ENCODE measurements around the gene EXOC8.
"Not testable (repeated sequence)": the region's sequence is repeated elsewhere in the genome, so short reads cannot be mapped to it uniquely, and the experiment has no call there.

Gene EXOC8

DNA sequence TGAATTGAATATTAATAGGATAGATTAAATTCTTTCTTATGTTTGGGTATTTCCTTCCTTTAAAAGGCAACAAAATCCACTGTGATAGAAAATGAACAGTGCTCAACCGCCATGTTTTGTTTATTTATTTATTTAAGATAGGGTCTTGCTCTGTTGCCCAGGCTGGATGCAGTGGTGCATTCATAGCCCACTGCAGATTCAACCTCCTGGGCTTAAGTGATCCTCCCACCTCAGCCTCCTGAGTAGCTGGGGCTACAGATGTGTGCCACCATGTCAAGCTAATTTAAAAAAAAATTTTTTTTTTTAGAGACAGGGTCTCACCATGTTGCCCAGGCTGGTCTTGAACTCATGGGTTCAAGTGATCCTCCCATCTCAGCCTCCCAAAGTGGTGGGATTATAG, 11.2 kb upstream of the EXOC8 start:
- not testable (repeated sequence) for DNase-seq

DNA sequence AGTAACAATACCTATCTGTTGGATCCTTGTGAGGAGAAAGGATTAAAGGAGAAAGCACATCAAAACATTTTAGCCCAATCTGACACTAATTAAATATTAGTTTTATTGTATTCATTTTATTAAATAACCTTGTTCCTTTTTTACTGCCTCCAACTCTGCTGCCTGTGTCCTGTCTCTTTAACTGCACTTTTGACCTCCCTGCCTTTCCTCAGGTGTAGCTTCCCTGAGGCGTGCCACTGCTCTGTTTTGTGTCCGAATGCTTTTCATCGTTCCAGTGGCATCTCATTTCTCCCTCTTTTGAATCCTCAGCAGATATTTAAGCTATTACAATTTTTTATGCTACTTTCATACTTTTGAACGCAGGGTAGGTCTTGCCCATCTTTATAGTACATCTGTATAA, 10.8 kb upstream of the EXOC8 start:
- DNase-seq: no peak

DNA sequence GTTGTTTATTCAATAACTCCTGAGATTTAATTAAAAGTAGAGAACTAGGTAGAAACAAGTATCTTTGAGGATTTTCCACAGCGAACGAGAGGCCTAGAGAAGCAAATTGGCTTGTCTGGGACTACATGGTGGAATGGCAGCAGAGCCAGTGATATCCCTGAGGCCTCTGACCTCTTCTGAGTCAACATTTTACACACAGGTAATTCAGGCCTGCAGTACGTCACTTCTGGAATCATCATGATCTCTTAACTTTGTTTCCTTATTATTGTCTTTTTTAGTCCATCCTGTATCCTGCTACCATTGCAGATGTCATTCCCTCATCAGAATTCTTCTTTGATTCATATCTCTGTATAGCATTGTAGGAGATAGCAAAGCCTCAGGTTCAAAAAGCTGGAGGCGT, 10.3 kb upstream of the EXOC8 start:
- DNase-seq: no peak

DNA sequence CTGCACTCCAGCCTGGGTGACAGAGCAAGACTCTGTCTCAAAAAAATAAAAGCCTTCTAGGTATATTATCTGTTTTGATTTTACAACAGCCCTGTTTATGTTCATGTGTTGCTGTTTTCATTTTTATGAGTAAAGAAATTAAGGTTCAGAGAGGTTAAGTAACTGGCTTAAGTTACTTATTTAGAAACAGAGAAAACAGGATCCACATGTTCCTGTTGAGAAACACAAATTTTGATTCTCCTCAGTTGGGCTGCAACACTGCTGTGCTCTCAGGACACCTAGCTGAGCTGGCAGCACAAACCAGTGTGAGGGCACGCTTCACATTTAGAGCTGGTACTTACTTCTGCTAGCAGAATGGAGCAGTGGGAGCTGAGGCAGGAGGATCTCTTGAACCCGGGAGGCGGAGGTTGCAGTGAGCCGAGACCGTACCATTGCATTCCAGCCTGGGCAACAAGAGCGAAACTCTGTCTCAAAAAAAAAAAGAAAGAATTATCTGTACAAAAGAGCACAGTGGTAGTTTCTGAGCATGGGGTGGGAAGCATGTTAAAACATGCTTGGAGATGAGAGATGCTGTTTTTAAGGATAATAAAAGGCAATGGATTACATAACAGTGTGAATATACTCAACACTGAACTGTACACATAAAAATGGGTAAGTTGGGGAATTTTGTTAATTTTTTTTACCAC, 2.8 kb upstream of the EXOC8 start:
- DNase-seq: no peak

DNA sequence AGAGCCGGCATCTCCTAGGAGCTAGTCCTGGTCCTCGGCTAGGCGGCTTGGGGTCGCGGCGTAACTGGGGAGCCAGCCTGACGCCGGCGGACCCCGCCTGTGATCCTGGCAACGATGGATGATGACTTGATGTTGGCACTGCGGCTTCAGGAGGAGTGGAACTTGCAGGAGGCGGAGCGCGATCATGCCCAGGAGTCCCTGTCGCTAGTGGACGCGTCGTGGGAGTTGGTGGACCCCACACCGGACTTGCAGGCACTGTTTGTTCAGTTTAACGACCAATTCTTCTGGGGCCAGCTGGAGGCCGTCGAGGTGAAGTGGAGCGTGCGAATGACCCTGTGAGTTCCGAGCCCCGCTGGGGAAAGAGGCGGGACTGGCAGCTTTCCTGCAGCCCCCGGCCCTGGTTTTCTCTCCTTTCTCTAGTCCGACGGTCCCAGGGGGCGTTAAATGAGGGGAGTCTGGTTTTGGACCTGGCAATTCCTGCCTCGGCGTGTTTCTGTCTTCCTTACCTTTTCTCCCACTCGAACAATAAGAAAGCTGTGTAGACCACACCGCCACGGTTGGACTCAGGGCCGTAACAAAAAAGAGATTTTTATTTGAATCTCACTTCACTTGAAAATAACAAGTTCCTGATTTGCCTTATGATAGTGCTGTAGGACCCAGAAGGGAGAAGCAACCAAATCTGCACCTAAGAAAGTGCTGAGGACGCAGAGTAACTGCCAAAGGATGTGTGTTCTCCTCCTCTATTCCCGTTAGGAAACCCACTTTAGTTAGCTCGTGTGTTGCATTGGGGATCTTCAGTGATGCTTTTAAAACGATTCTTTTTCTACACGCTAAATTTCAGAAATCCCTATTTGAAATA, 847 bp upstream of the EXOC8 start, which contains the start of gene SPRTN:
SPRTN (plus strand) TSS at position 24 of the 859 bp plus-strand sequence; CDS start at position 115, 91 bp downstream.
- DNase-seq: no peak

DNA sequence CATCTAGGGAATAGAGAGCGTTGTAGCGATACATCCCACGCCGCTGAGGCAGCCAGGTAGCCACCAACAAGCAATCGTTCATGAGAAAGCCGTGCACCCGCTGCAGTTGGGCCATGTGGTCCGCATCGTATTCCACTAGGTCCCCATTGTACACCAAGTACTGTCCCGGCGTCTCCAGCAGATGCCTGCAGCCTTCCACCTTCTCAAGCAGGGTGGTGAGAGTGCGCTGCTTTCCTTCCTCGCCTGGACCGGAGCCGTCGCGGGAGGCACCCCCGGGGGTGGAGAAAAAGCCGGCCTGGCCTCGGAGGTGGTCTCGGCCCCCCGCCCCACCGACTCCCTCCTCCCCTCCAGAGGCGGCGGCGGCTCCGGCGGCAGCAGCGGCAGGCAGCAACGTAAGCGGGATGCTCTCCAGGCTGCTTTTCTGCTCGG, 595 bp downstream of the EXOC8 start:
- no peak for DNase-seq

DNA sequence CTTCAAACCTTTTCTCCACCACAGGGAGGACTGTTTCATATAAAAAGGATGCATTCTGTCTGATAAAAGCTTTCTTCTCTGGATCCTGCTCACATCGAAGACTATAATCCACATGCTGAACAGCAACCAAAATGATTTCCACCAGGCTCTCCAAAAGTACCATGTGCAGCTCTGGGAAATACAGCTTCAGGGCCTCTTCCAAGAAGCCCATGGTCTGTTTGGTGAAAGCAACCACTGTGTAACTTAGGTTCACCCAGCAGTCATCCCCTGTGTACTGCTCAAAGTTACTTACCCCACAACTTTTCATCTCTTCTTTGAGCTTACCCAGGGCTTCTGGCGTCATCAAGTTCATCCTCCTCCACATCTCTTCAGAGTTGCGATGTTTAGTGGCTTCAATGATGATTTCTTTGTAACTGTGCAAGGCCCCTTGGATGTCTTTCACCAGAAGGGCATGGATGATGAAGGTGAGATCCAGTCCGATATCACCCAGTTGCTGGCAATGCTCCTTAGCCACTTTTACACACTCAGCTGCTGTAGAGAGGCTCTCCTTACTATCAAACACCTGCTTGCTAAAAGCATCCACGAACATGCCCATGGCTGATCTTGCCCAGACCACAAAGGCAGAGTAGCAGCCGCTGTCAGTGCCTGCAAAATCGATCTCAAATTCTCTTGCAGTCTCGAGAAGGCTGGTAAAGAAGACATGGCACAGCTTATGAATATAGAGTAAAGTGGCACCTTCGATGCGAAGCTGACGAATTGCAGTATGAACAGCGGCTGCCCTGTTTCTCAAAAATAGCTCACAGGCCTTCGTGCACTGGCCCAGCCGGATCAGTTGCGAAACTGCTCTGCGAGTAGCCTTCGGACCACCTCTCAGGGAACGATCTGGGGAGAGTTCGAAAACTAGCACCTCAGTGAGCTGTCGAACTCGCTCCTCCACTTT, 1.7 kb downstream of the EXOC8 start:
- no peak for DNase-seq

DNA sequence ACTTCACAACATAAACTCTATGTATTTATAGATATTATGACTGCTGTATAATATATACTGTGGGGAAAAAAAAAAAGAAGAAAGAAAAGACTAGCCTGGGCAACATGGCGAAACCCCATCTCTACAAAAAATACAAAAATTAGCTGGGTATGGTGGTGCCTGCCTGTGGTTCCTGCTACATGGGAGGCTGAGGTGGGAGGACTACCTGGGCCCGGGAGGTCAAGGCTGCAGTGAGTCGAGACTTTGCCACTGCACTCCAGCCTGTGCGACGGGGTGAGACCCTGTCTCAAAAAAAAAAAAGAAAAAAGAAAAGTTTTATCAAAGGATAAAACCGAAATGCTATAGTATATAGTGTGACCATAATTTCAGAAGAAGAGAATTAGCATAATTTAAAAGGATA, 2.7 kb downstream of the EXOC8 start:
- DNase-seq: no peak

DNA sequence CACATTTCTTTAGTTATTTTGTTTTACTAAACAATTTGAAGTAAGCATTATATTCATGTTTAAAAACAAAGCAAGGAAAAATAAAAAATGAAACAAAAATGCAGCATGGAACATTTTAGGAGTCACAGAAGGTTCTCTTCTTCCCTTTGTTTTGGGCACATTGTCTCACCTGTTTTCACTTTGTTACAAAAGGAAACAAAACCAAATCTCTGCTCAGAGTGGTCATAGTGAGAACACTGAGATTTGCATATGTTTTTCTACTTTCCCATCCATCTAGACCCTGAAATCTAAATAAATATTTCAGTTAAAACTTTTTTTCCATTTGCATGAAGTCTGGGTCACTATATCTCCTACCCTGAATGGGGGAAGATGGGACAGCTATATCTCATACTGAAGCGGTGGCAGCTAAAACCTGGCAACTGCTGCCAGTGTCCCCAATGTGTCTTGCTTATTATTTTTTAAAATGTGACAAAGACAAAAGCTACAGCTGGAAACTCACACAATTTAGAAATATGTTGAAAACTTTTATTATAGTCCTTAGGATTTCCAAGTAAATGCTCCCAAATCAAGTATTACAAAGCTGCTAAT, 3.5 kb downstream of the EXOC8 start:
- no peak for DNase-seq

DNA sequence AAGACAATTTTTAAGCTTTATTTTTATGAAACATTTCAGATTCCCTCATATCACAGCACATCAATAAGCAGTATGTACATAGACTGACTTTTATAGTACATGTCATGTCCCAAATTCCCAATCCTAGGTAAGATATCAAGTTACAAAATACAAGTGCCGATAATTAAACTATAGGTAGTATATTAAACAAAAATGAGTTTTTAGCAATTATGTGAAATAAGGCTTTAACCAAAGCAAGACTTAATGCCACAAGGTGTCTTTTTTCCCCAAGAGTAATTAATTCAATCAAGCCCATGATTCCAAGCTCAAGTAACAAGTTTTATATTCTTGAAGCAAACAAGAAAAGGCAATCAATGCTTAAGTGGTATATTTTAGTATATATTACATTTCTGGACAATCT, 4.9 kb downstream of the EXOC8 start:
- DNase-seq: no peak

DNA sequence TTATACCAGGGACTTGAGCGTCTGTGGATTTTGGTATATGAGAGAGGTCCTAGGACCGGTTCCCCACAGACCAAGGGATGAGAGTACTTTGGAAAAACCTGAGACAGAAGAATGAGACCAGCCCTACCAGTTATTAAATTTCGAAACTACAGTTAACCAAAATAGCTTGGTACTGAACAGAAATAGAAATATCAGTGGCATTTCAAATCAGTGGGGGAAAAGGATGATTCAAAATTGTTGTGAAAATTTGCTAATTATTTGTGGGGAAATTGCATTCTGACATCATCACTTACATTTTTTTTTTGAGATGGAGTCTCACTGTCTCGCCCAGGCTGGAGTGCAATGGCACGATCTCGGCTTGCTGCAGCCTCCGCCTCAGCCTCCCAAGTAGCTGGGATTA, 8.2 kb downstream of the EXOC8 start:
- DNase-seq: no peak

DNA sequence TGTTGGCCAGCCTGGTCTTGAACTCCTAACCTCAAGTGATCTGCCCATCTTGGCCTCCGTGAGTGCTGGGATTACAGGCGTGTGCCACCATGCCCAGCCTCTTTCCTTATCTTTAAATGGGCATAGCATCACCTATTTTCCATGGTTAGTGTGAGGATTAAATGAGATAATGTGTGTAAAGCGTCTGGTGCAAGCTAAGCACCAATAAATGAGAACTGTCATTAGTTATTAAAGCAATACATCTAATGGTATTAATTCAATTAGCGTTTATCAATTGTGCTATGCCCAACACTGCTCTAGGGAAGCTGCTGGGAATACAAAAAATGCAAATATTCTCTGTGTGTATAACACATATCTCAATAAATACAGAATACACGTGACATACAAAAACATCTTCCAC, 10.0 kb downstream of the EXOC8 start:
- DNase-seq: no peak

DNA sequence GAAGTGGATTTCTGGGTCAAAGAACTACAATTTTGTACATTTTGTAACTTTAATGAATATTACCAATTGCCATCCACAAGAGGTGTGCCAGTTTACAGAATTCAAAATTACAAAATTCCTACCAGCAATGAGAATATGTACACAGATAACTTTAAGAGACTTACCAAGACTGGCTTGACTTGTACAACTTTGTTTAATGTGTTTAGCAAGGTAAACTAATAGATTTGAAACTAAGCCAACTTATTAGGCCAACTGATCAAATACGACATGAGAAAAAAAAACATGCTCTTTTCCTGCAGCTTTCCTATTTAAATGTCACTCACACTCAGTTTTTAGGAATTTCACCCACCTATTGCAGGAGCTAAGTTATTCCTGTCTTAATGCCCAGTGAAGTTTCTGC, 11.4 kb downstream of the EXOC8 start:
- DNase-seq: no peak

DNA sequence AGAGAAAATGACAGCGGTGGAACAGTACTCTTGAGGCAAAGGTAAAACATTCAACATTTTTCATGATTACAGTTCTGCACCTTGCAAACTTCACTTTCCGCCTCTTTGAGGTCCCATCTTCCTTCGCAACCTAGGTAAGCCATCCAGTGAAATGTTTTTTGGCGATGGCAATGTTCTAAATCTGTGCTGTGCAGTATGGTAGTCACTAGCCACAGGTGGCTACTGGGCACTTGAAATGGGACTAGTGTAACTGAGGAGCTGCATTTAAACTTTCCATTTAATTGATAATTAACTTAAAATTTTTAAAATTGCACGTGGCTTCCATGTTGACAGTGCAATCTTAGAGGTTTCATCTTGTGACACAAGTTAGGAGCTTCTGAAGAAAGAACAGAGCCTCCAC, 13.0 kb downstream of the EXOC8 start:
- no peak for DNase-seq

DNA sequence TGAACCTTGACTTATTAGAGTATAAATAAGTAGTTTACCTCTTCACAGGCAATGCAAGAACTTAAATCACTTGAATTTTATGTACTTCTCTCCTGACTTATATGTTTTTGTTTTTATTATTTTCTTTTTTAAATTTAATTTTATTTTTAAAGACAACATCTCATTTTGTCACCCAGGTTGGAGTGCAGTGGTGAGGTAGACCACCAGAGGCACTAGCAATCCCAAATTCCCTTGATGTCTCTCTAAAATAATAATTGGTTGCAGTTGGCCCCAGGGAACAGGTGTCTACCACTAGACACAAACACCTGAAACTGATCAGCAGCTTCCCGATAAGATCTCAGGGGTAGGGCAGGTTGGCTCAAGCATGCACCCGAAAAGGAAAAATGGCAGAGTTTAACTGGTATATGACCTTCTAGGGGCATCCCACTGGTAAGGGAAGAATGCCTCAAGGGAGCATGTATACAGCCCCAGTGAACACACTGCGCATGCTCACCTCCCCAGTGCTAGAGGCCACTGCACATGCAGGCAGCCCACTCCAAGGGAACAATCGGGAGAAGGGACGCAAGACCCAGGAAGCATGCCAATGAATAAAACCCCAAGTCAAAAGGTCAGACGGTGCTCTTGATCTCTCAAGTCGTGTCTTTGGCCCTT, 14.6 kb downstream of the EXOC8 start:
- DNase-seq: no peak

DNA sequence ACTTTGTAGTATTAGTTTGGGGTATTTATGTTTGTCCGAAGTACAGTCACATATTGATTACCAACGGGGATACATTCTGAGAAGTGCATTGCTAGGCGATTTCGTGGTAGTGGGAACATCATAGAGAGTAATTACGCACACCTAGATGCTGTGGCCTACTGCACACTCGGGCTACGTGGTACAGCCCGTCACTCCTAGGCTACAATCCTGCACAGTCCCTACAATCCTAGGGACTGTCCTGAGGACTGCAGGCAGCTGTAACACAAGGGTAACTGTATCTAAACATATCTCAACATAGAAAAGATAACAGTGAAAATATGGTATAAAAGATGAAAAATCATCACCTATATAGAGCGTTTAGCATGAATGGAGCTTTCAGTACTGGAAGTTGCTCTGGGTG, 18.6 kb downstream of the EXOC8 start:
- DNase-seq: no peak

DNA sequence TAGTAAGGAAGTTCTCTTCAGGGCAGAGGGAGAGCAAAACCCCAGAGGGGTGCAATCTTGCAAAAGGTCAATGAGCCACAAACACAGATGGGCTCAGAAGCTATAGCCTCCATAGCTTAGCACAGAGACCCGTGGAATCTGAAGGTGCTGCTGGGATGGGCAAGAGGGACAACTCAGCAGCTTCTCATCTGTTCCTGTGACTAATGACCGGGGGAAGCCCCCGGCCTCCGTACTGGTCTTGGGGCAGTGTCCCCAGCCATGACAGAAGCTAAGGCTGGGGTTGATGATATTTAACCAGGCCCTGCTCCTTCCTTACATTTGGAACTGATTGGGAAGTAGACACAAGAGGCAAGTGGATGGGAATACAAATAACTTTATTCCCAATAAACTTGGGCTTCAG, 19.1 kb downstream of the EXOC8 start:
- no peak for DNase-seq

DNA sequence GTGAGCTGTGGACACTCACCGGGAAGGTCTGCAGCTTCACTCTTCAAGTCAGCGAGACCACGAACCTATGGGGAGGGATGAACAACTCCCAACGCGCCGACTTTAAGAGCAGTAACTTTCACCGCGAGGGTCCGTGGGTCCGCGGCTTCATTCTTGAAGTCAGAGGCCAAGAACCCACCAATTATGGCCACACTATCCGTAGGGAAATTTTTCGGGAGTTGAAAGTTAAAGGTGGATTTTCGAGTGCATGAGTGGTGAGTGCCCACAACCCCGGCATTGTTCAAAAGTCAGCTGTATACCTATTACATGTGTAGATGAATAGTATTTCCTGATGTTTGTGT, 19.7 kb downstream of the EXOC8 start:
- DNase-seq: no peak

DNA sequence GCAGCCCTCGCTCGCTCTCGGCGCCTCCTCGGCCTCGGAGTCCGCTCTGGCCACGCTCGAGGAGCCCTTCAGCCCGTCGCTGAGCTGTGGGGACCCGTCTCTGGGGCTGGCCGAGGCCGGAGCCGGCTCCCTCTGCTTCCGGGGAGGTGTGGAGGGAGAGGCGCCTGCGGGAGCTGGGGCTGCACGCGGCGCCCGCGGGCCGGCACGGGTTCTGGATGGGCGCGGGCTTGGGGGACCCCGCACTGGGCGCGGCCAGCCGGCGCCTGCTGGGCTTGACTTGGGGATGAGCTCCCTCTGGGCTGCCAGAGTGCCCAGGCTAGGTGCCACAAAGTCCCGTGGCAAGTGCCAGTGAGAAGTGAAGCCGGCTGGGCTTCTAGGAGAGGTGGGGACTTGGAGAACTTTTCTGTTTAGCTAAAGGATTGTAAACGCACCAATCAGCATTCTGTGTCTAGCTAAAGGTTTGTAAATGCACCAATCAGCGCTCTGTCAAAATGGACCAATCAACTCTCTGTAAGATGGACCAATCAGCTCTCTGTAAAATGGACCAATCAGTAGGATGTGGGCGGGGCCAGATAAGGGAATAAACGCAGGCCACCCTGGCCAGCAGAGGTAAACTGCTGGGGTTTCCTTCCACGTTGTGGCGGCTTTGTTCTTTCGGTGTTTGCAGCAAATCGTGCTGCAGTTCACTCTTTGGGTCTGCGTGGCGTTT, 20.2 kb downstream of the EXOC8 start:
- DNase-seq: no peak

DNA sequence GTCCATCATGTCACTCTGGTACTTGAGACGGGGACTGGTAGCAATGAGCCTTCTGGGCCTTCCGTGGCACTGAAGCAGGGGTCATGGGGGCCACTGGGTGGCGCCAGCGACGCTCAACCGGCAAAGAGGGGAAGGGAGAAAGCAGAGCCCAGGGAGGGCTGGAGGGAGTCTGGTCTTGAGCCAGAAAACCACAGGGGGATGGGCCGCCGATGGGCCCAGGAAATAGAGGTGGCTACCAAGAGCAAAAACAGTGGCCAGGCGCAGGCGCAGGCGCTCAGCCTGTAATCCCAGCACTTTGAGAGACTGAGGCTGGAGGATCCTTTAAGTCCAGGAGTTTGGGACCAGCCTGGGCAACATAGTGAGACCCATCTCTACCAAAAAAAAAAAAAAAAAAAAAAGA, 21.8 kb downstream of the EXOC8 start:
- DNase-seq: no peak

DNA sequence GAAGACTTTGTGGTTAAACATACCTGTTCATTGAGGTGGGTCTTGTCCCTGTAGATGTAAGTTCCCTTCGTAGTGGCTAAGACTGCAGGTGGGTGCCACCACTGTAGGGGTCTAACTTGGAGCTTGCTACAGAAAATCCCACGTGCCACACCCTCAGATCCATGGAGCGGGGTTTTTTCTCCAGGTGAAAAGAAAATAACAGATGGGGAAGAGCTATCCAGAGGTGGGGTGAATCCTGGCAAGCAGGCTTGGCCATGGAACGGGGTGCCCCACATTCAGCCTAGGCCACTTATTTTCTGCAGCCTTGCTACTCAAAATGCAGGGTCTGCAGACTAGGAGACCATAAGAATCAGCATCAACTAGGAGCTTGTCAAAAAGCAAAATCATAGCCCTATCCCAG, 24.0 kb downstream of the EXOC8 start:
- no peak for DNase-seq

DNA sequence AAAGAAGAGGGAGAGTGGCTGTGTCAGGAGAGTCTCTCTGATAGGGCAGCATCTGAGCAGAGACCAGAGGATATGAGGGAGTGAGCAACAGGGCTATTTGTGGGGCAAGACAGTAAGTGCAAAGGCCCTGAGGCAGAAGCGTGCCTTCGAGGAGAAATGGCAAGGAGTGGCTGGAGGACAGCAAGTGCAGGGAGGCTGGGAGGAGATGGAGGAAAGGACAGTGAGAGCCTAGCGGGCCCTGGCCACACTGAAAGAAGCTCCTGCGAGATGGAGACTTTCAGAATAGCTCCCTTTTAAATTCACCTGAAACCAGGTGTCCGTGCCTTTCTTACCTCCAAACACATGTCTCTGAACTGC, 25.2 kb downstream of the EXOC8 start:
- DNase-seq: no peak

All from femur (tissue), 1 donor.